DOHH2 (cell line): ENCODE data around the gene HDAC3.

ENCODE experiments used
- EZH2phosphoT487 ChIP-seq: fragments of 200-600 bp; sonication (generic); IDR thresholded peaks from 2 replicates; pipeline ENCODE4 v1.6.1; 2017; ENCODE audit warnings: borderline replicate concordance, mild to moderate bottlenecking, antibody characterized with exemption, low read length, moderate library complexity, mixed read lengths
- TF ChIP-seq, protein P1 (sequence below): fragments of 200-600 bp; sonication (generic); IDR thresholded peaks from one replicate; pipeline ENCODE4 v1.5.1; 2014; ENCODE audit warnings: antibody characterized with exemption, mild to moderate bottlenecking, low read depth, low read length; ENCODE audit not compliant: poor library complexity, severe bottlenecking

GRCh38 chr5:141609044-141609443, 27.6 kb downstream of the HDAC3 start:
- TF ChIP-seq, protein P1, sequence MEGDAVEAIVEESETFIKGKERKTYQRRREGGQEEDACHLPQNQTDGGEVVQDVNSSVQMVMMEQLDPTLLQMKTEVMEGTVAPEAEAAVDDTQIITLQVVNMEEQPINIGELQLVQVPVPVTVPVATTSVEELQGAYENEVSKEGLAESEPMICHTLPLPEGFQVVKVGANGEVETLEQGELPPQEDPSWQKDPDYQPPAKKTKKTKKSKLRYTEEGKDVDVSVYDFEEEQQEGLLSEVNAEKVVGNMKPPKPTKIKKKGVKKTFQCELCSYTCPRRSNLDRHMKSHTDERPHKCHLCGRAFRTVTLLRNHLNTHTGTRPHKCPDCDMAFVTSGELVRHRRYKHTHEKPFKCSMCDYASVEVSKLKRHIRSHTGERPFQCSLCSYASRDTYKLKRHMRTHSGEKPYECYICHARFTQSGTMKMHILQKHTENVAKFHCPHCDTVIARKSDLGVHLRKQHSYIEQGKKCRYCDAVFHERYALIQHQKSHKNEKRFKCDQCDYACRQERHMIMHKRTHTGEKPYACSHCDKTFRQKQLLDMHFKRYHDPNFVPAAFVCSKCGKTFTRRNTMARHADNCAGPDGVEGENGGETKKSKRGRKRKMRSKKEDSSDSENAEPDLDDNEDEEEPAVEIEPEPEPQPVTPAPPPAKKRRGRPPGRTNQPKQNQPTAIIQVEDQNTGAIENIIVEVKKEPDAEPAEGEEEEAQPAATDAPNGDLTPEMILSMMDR = no peak
- no peak for TF ChIP-seq EZH2phosphoT487
